Motor neuron (in vitro differentiated cells): Measurements from ENCODE around the gene INSL4. TPM values are rescaled to one million over a fixed set of nuclear protein-coding genes. Genes with fewer than 3 reads are reported as not detected.

Source experiments
- ATAC-seq, 8 experiments: fragments of 200-7000 bp; cut with Tn5 transposase; replicated peaks in 6 of 8; 2 replicates each; pipeline ENCODE4 v1.8.0; 2021; ENCODE audit warnings: mild to moderate bottlenecking in 8 of 8, moderate library complexity in 8 of 8
- H3K27ac ChIP-seq, 2 donors: fragments of 250-450 bp; sonication (Bioruptor Pico); 2 replicates each; pipeline ENCODE4 v1.9.0; 2021; ENCODE audit warnings: antibody characterized with exemption in 2 of 2, mild to moderate bottlenecking in 2 of 2, moderate library complexity in 1 of 2
- H3K4me1 ChIP-seq, 2 donors: fragments of 250-450 bp; sonication (Bioruptor Pico); replicated peaks in 1 of 2; 2 replicates each; pipeline ENCODE4 v1.6.1; 2021; ENCODE audit warnings: antibody characterized with exemption in 2 of 2, mild to moderate bottlenecking in 2 of 2, moderate library complexity in 1 of 2
- H3K4me3 ChIP-seq, 5 donors: fragments of 250-450 bp; sonication (Bioruptor Pico); 2 replicates each; pipeline ENCODE4 v1.9.0; 2021; ENCODE audit warnings: antibody characterized with exemption in 5 of 5, mild to moderate bottlenecking in 5 of 5, moderate library complexity in 4 of 5
- WGBS, 10 experiments: fragments of 450-650 bp; shearing (Covaris generic); methylation state at CpG; one replicate each; pipeline ENCODE4 v1.0.0; 2022; 5-methylcytosine and 5-hydroxymethylcytosine counted together
- in situ Hi-C, 9 experiments: fragments of 400-800 bp; cut with MboI; loops; one replicate each; pipeline ENCODE4 v1.15.0; 2021; ENCODE audit warnings: low sequenced_read_pairs in 9 of 9, low pct_unique_long_range_greater_than_20kb in 2 of 9; ENCODE audit not compliant: unreplicated experiment in 9 of 9
- total RNA-seq, 8 experiments: library from RNA; unstranded; fragments of 300-600 nt; gene quantifications; 2 replicates each; pipeline versions ENCODE4 v1.2.3 to v1.2.4, GENCODE V29; 2022

INSL4 gene
- total RNA-seq, 8 experiments from 2014 or later = 0.08 to 0.42 (median 0.36) TPM; not detected in 3

DNA sequence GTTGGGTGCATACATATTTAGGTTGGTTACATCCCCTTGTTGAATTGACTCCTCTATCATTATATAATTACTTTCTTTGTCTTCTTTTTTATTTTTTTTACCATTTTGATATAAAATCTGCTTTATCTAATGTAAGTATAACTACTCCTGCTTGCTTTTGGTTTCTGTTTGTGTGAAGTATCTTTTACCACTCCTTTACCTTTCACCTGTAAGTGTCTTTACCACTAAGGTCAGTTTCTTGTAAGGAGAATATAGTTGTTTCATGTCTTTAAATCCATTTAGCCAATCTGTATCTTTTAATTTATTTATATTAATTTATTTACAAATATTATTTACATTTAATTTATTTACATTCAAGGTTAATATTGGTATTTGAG is 33.0 kb downstream of the INSL4 start:
- in situ Hi-C loops = no loop called here
- H3K4me1 ChIP-seq = no peaks in the 10 kb centered on the region
- no peak overlapping the region for H3K4me3 ChIP-seq
- ATAC-seq = no peak
- no peak overlapping the region for H3K27ac ChIP-seq

DNA sequence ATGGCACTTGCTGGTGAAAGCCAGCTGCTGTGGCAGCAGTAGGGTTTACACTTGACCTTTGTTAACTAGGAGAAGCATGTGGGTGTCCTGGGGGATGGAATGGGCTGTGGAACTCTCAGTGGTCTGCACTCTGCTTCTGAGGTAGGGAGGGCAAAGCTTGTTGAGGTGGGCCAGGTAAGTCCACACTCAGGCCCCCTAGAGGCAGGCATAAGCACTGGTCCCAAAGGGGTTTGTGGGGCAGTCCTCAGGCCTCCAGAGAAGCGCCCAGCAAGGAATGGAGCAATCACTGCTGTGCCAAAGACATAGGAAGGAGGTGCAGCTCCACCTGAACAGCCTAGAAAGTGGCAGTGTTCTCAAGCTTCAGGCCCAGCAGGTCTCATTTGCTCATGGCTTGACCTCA is 34.7 kb downstream of the INSL4 start:
- WGBS, 10 experiments = 78 to 100% (median 82%) methylated on average over 1 of the region's 1 CpG; no CpG with 5 or more reads in 6 of the 10 experiments
- H3K4me1 ChIP-seq = no peaks in the 10 kb centered on the region
- H3K27ac ChIP-seq = no peak overlapping the region
- in situ Hi-C loops = no loop called here
- H3K4me3 ChIP-seq = no peak overlapping the region
- ATAC-seq = no peak

GRCh38 chr9:5269249-5269715 is 38.1 kb downstream of the INSL4 start:
- 10 to 63% (median 54%) methylated on average over 1 to 6 of the region's 6 CpGs; no CpG with 5 or more reads in 1 of the 10 experiments for WGBS, 10 experiments
- no peak for ATAC-seq
- in situ Hi-C loops = no loop called here
- Histone ChIP-seq H3K4me3 (no peak overlapping the region), H3K27ac (no peak overlapping the region), H3K4me1 (no peaks in the 10 kb centered on the region)

DNA sequence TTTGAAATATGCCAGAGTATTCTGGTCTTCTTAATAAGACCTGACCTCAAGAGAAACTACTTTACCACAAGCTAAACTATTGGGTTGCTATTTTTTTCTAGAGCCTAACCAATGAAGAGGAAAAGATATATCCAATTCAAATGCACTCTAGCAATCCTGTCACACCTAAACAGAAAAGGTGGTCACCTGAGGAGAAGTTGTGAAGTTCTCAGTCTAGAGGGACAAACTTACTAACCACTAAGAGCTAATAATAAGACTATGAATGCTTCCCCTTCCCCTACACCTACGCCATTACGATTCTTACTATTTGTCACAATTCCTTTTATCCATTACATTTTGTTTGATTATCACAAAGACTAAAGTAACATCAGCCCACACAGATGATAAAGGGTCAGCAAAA is 43.6 kb downstream of the INSL4 start:
- Histone ChIP-seq H3K27ac (no peak overlapping the region), H3K4me1 (no peaks in the 10 kb centered on the region), H3K4me3 (no peak overlapping the region)
- ATAC-seq = no peak
- in situ Hi-C loops = loop anchor here in 1 of 9 experiments (25.0 kb wide), 1 partner anchor 87 kb away; the partner anchor contains the start of gene INSL6
- 43 to 100% (median 80%) methylated on average over 1 to 2 of the region's 2 CpGs; no CpG with 5 or more reads in 2 of the 10 experiments for WGBS, 10 experiments

DNA sequence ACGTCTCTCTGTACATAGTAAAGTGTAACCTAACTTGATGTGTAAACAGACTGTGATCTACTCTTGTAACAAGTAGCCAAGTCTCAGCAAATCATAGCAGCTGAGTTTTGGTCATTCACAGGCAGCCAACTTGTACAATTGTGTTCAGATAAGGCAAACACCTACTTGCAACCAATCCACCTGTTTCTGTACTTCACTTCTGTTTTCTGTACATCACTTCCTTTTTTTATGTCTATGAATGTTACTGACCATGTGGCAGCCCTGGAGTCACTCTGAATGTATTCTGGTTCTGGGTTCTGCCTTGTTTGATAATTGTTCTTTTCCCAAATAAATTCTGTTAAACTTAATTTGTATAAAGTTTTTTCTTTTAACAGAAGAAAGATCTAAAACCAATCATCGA is 47.3 kb downstream of the INSL4 start:
- no peaks in the 10 kb centered on the region for H3K4me1 ChIP-seq
- H3K4me3 ChIP-seq = no peak overlapping the region
- no peak for ATAC-seq
- WGBS, 10 experiments = 0 to 94% (median 60%) methylated on average over 1 to 2 of the region's 2 CpGs
- in situ Hi-C loops = loop anchor here in 1 of 9 experiments (25.0 kb wide), 1 partner anchor 91 kb away; the partner anchor contains the start of gene INSL6
- H3K27ac ChIP-seq = no peak overlapping the region

Other genes with a start within 250 kb of the INSL4 start
- 10 to 100 TPM in 3 of 8 experiments, 1 to 10 TPM in 5; 6.5 to 28.2 (median 9.8) TPM for gene JAK2, start 246.1 kb upstream of the INSL4 start, total RNA-seq
- under 1 TPM in 5 of 8 experiments, not detected in 3; 0.16 to 1.00 (median 0.24) TPM for gene INSL6, start 45.8 kb upstream of the INSL4 start, total RNA-seq
- gene RLN2, start 73.3 kb downstream of the INSL4 start, total RNA-seq = under 1 TPM in 4 of 8 experiments, not detected in 4; 0.18 to 0.91 (median 0.63) TPM
- under 1 TPM in 3 of 8 experiments, not detected in 5; 0.25 to 0.66 (median 0.41) TPM for gene RLN1, start 108.5 kb downstream of the INSL4 start, total RNA-seq
- 10 to 100 TPM; 21.5 to 32.0 (median 26.1) TPM for gene PLGRKT, start 206.5 kb downstream of the INSL4 start, total RNA-seq
- gene CD274, start 219.1 kb downstream of the INSL4 start, total RNA-seq = 1 to 10 TPM in 2 of 8 experiments, under 1 TPM in 6; 0.16 to 2.0 (median 0.70) TPM